ENCODE data around the gene PTGDR2.

Gene PTGDR2

DNA sequence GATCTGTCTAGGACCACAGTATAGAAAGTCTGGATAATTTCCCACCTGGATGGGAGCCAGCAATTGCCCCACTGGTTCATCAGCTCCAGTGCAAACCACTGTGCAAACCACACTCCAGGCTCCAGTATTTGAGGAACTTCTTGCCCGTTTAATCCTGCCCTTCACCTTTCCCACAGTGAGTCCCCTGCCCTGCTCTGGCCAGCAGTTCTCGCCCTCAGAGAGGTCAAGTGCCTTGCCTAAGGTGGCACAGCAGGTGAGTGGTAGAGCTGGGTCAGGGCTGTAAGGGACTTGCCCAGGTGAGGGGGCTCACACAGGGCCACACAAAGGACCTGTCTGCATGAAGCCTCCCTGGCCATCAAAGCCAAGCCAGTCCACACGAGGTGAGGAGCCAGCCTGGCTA lies 46.5 kb downstream of the PTGDR2 start:
- no peak for DNase-seq

DNA sequence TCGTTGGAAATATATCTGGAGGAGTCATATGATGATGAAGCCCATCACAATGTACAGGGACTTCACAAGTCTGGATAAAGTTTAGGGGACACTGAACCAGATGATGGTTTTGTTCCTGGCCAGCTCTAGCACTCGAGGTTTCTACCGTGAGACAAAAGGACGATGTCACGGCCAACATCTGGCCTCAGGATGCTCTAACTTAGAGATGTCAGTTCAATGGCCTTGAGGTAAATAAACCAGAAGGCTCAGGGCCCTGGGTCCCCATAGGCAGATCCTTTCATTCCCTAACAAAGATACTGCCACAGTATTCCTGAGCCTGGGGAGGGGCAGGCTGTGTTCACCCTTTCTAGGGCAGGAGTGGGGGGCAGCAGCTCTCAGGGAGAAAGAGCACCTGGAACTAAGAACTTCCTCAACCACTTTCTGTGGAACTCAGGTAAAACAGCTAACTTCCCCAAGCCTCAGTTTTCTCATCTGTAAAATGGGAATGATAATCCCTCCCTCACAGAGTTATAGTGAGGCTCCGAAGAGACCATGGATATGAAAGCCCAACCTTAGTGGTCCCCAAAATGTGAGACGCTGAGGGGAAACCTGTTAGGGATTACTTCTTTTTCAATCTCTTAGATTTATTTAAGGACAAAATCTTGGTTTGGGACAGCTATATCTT lies 52.3 kb downstream of the PTGDR2 start:
- no peak for DNase-seq

DNA sequence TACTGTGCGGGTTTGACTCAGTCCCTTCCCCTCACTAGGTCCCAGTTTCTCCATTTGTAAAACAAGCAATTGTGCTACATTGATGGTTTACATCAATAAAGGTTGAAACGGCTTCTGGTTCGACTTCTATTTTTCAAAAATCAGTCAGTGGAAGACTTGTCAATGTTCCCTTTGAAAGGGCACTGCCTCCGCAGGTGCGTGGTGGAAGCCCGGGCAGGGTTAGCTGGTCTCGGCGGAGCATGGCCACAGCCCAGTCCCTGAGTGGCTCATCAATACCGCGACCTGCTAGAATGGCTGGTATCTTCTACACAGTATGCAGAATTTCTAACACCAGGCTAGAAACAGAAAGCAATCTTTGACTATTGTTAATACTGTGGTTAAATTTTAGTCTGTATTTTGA lies 54.6 kb downstream of the PTGDR2 start:
- no peak for DNase-seq

Measured in NCI-H2029 (cell line).